Sigmoid colon (tissue), 7 donors: ENCODE results near the gene RNF207. TPM values are rescaled to one million over a fixed set of nuclear protein-coding genes. Genes with fewer than 3 reads are reported as not detected.

Experiments used
- DNase-seq: peaks from one replicate; pipeline ENCODE4 v3.0.0-alpha.2; 2019
- H3K27ac ChIP-seq, 4 donors: fragments of 200-600 bp; sonication (generic); one replicate each; pipeline ENCODE4 v1.5.1; 2016 to 2019; ENCODE audit warnings: mild to moderate bottlenecking in 1 of 4
- H3K27me3 ChIP-seq, 3 donors: fragments of 200-600 bp; sonication (generic); one replicate each; pipeline ENCODE4 v1.5.1; 2019; ENCODE audit warnings: mild to moderate bottlenecking in 1 of 3
- H3K36me3 ChIP-seq, 4 donors: fragments of 200-600 bp; sonication (generic); one replicate each; pipeline ENCODE4 v1.5.1; 2016 to 2019
- H3K4me1 ChIP-seq, 4 donors: fragments of 200-600 bp; sonication (generic); one replicate each; pipeline ENCODE4 v1.5.1; 2017 to 2019
- H3K4me3 ChIP-seq, 4 donors: fragments of 200-600 bp; sonication (generic); one replicate each; pipeline ENCODE4 v1.5.1; 2017 to 2019; ENCODE audit warnings: mild to moderate bottlenecking in 2 of 4, moderate library complexity in 1 of 4
- H3K9me3 ChIP-seq, 4 donors: fragments of 200-600 bp in 3 of 4; sonication (generic) in 3 of 4; one replicate each; pipeline versions ENCODE4 v1.5.1 to v1.6.1; 2013 to 2019
- EP300 ChIP-seq, 4 donors: sonication (generic); formaldehyde crosslinking; IDR thresholded peaks; one replicate each; pipeline ENCODE4 v1.6.1; 2017; ENCODE audit warnings: antibody characterized with exemption in 4 of 4
- POLR2A ChIP-seq, 2 donors: fragments of 450-650 bp; IDR thresholded peaks; one replicate each; pipeline ENCODE4 v1.6.1; 2016; ENCODE audit warnings: antibody characterized with exemption in 2 of 2, mild to moderate bottlenecking in 2 of 2, moderate library complexity in 2 of 2
- POLR2AphosphoS5 ChIP-seq, 4 donors: sonication (generic); formaldehyde crosslinking; IDR thresholded peaks; one replicate each; pipeline ENCODE4 v1.6.1; 2017; ENCODE audit warnings: antibody characterized with exemption in 4 of 4
- WGBS, 2 donors: extraction: QIAGEN DNeasy Blood & Tissue Kit; methylation state at CpG; one replicate each; pipeline ENCODE4 v1.1.7; 2013; 5-methylcytosine and 5-hydroxymethylcytosine counted together
- intact Hi-C: fragments of 100-400 bp; cut with DNase I; formaldehyde crosslinking; loops from one replicate; pipeline ENCODE4 v1.15.1; 2023
- polyA plus RNA-seq, 3 donors: library from polyadenylated mRNA; stranded (reverse); fragments of 200-250 nt; gene quantifications; one replicate each; pipeline ENCODE4 v1.2.3, GENCODE V29; 2013
- total RNA-seq, 4 donors: library from RNA; depleted of rRNA; stranded (reverse); fragments of >200 nt; gene quantifications; one replicate each; pipeline ENCODE4 v1.1.0, GENCODE V29; 2016
- TF ChIP-seq, protein P1 (sequence below), 4 experiments: fragments of 450-650 bp in 3 of 4; fragments of 200-600 bp in 1 of 4; IDR thresholded peaks; one replicate each; pipeline ENCODE4 v1.5.1; 2016 to 2019; ENCODE audit warnings: antibody characterized with exemption in 4 of 4, mild to moderate bottlenecking in 3 of 4, moderate library complexity in 2 of 4
- donor health status: healthy with polysubstance abuse.
- donor health status: Bipolar disorder and iron deficiency.
- donor health status: healthy.

The RNF207 gene
- total and polyA plus RNA-seq, 7 donors, result 5.3 to 24.3 (median 13.3) TPM

DNA sequence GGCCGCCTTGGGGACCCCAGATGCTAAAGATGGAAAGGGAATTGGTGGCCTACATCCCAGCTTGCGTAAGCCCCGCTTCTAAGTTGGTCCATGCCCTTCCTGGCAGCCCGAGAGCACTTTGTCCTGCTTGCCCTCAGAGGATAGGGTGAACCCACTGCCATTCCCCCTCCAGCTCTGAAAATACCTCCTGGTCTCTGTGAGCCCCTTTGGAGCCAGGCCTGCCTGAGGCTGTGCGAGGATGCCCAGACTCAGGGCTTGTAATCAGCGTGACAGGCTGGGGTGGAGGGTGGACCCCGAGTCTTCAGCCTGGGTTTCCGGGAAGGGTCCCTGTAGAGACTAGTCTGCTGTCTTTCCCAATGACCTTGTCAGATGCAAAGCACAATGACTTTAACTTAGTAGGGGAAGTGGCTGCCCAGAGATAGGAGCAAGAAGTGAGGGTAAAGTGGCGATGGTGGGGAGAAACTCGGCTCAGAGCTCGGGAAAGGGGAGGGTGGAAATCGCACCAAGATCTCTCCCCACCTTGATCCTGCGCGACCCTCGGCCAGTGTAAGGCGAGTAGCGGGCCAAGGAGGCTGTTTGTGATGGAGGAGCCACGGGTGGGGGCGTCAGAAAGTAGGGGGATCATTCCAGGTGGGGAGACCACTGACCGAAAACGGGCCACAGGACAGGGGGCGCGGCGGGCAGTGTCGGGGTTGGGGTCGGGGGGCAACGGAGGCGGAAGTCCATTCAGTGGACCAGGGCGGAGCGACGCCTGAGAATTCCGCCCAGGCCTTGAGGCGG lies 35.4 kb downstream of the RNF207 start:
- TF ChIP-seq, protein P1, sequence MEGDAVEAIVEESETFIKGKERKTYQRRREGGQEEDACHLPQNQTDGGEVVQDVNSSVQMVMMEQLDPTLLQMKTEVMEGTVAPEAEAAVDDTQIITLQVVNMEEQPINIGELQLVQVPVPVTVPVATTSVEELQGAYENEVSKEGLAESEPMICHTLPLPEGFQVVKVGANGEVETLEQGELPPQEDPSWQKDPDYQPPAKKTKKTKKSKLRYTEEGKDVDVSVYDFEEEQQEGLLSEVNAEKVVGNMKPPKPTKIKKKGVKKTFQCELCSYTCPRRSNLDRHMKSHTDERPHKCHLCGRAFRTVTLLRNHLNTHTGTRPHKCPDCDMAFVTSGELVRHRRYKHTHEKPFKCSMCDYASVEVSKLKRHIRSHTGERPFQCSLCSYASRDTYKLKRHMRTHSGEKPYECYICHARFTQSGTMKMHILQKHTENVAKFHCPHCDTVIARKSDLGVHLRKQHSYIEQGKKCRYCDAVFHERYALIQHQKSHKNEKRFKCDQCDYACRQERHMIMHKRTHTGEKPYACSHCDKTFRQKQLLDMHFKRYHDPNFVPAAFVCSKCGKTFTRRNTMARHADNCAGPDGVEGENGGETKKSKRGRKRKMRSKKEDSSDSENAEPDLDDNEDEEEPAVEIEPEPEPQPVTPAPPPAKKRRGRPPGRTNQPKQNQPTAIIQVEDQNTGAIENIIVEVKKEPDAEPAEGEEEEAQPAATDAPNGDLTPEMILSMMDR (IDR thresholded peaks at IDR 0.05), result no peak
- TF ChIP-seq POLR2AphosphoS5 (IDR thresholded peaks at IDR 0.05), result no peak
- Histone ChIP-seq H3K27ac (no peak overlapping the region), H3K36me3 (no peaks in the 10 kb centered on the region), H3K4me1 (peaks cover 0 to 32% (median 23%) of the 10 kb centered on the region in 4 donors), H3K9me3 (no peaks in the 10 kb centered on the region), H3K27me3 (peaks cover 52 to 80% (median 73%) of the 10 kb centered on the region in 3 donors), H3K4me3 (peak overlapping the region in 1 of 4 donors; percentile 5)
- no peak for DNase-seq
- intact Hi-C loops, result loop anchor here (10.0 kb wide), 1 partner anchor 726 kb away; no protein-coding TSS in a partner anchor
- 21 to 38% methylated on average over 33 of the region's 33 CpGs for WGBS, 2 donors

DNA sequence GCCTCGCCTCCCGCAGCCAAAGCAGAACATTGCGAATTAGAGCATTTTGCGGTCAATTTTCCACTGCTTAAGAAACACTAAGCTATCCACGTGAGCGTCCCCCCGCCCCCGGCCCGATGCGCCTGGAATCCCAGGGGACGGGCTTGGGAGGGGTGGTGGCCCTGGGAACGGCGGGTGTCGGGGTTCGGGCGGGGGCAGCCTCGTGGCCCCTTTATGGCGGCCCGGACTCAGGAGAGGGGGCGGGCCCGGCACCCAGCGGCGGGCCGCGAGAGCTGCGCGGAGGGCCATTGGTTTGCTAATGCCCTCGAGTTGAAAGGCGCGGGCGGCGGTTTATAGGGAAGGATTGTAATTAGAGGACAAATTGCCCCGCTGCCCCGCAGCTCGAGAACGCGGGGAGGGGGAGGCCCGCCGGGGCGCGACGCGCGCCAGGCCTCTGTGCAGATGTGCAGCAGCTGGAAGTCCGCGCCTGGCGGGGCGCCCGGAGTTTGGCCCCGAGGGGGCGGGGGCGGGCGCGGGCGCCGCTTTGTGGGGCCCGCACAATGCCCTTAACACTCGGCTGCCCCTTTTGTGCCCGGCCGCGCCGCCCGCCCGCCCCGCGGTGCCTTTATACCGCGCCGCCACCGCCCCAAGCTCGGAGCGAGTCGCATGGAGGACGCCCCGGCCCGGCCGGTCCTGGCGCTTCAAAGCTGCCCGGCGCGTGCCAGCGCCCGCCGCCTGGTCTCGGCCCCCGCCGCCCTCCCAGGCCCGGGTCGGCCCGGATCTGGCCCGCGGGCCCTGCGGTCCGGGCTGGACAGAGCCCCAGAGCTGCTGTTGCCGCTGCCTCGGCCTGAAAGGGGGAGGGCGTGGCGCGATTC lies 36.2 kb downstream of the RNF207 start:
- H3K27me3 ChIP-seq, result peaks cover 55 to 89% (median 81%) of the 10 kb centered on the region in 3 donors
- intact Hi-C loops, result loop anchor here (2.0 to 10.0 kb wide), 2 partner anchors 189 to 727 kb away; no protein-coding TSS in a partner anchor
- peak overlapping the region in 2 of 4 donors; percentile 5 to 14 for H3K4me3 ChIP-seq
- TF ChIP-seq EP300 (IDR thresholded peaks at IDR 0.05), result no peak
- no peak for TF ChIP-seq POLR2AphosphoS5 (IDR thresholded peaks at IDR 0.05)
- TF ChIP-seq, protein P1 (IDR thresholded peaks at IDR 0.05), result no peak
- no peak for TF ChIP-seq POLR2A (IDR thresholded peaks at IDR 0.05)
- no peak for DNase-seq
- H3K4me1 ChIP-seq, result peaks cover 2 to 37% (median 27%) of the 10 kb centered on the region in 4 donors
- H3K36me3 ChIP-seq, result no peaks in the 10 kb centered on the region
- 1% methylated on average over 99 of the region's 99 CpGs for WGBS, 2 donors
- no peak overlapping the region for H3K27ac ChIP-seq
- H3K9me3 ChIP-seq, result no peaks in the 10 kb centered on the region

DNA sequence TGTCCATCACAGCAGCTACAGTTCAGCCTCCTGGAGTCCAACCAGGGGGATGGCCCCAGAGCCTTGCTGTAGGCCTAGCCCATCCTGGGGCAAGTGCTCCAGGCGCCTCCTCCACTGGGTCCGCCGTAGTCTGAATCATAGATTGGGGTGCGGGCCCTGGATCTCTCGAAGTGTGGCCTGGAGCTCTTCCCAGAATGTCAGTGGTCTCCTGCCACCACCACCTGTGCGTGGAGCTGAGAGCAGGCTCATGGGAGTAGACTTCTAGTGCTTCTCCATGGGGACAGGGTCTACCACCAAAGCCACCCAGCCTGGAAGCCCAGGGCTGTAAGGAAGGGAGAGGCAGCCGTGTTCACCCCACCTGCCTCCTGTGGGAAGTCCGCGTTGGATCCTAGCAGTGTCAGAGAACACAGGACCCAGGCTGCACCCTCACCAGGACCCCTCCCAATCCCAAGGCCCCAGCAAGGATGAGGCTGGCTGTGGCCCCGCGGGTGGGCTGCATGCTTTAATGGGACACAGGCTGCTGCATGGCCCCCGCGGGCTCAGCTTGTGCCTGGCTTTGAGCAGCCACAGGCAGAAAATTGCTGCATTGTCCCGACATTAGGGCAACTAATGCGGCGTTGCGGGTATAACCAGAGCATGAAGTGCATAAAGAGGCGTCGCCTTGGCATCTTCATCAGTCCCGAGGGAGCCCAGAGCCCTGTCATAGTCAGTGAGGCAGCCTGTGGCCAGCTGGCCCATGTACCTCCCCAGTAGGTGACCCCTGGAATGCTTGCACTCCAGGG lies 37.3 kb downstream of the RNF207 start:
- TF ChIP-seq POLR2A (IDR thresholded peaks at IDR 0.05) (no peak), POLR2AphosphoS5 (IDR thresholded peaks at IDR 0.05) (no peak), EP300 (IDR thresholded peaks at IDR 0.05) (no peak)
- TF ChIP-seq, protein P1 (IDR thresholded peaks at IDR 0.05), result no peak
- H3K9me3 ChIP-seq, result no peaks in the 10 kb centered on the region
- WGBS, 2 donors, result 28 to 33% methylated on average over 20 of the region's 20 CpGs
- no peak overlapping the region for H3K4me3 ChIP-seq
- peaks cover 55 to 100% (median 91%) of the 10 kb centered on the region in 3 donors for H3K27me3 ChIP-seq
- peaks cover 2 to 37% (median 27%) of the 10 kb centered on the region in 4 donors for H3K4me1 ChIP-seq
- H3K27ac ChIP-seq, result no peak overlapping the region
- H3K36me3 ChIP-seq, result no peaks in the 10 kb centered on the region
- DNase-seq, result no peak
- intact Hi-C loops, result loop anchor here (2.0 to 10.0 kb wide), 2 partner anchors 190 to 728 kb away; no protein-coding TSS in a partner anchor

DNA sequence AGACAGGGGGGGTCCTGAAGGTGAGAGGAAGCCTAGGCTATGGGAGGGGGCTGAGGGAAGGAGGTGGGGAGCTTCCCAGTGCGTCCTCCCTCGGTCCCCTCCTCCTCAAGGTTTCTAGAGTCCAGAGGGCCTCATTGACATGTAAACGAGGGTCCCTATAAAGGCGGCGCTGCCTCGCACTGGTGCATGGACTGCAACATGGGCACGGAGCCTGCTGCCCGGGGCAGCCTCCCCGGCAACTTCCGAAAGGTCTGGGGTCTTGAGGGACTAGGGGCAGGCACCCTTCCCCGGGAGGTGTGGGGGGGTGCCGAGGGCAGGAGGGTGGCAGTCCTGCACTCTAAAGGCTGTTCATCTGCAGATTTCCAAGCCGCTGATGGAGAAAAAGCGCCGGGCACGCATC lies 38.1 kb downstream of the RNF207 start, which contains the start of gene HES3:
HES3 (plus strand) TSS at position 187 of the 400 bp plus-strand sequence; CDS start at position 374, 187 bp downstream.
- no peak for TF ChIP-seq POLR2A (IDR thresholded peaks at IDR 0.05)
- TF ChIP-seq, protein P1 (IDR thresholded peaks at IDR 0.05), result no peak
- no peak for TF ChIP-seq POLR2AphosphoS5 (IDR thresholded peaks at IDR 0.05)
- no peak for TF ChIP-seq EP300 (IDR thresholded peaks at IDR 0.05)
- intact Hi-C loops, result loop anchor here (2.0 to 10.0 kb wide), 3 partner anchors 37 to 729 kb away; partner anchors contain the start of gene RNF207
- no peaks in the 10 kb centered on the region for H3K36me3 ChIP-seq
- H3K27me3 ChIP-seq, result peaks cover 55 to 100% (median 98%) of the 10 kb centered on the region in 3 donors
- no peak within 1 kb of the TSS for H3K4me3 ChIP-seq
- DNase-seq, result no peak
- no peaks in the 10 kb centered on the region for H3K9me3 ChIP-seq
- WGBS, 2 donors, result 10 to 20% methylated on average over 16 of the region's 16 CpGs
- H3K4me1 ChIP-seq, result peaks cover 2 to 40% (median 30%) of the 10 kb centered on the region in 4 donors
- no peak within 1 kb of the TSS for H3K27ac ChIP-seq
